ENCODE data around the gene SRP14. TPM values are rescaled to one million over a fixed set of nuclear protein-coding genes. Genes with fewer than 3 reads are reported as not detected.

Gene SRP14
- total RNA-seq, 1 experiment from 2014 or later = 200 TPM

DNA sequence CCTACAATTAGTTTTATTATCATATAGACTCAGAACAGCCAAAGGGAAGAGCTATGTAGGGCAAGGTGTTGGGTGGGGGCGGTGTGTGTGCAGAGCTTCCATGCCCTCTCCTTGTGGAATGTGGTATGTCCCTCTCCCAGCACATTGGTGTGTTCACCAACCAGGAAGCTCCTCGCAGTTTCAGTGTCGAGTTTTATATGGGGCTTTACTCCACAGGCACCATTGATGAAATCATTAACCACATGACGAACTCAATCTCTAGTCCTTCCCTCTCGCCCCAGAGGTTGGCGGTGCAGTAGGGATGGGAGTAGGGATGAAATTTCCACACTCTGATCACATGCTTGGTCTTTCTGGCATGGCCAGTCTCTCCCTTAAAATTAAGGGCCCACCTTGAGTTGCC is 13.6 kb upstream of the SRP14 start:
- no peak overlapping the region for H3K18ac ChIP-seq (ENCODE audit: insufficient read length, low read depth, low read length)
- no peaks in the 10 kb centered on the region for H3K27me3 ChIP-seq (ENCODE audit: insufficient read depth, low read length)
- no peak for DNase-seq
- H2BK20ac ChIP-seq (ENCODE audit: low read depth, low read length, poor library complexity, severe bottlenecking) = no peak overlapping the region
- peaks cover 44 to 50% of the 10 kb centered on the region in 2 experiments for H3K4me1 Mint-ChIP-seq
- H3K4me1 ChIP-seq (ENCODE audit: insufficient read depth, low read length) = peaks cover 2% of the 10 kb centered on the region; the same call in 1 of the 2 replicates
- no peak overlapping the region for H3K56ac ChIP-seq (ENCODE audit: insufficient read length, low read depth, low read length)
- H3K23me2 ChIP-seq (ENCODE audit: insufficient read length, low read depth, low read length, poor library complexity, severe bottlenecking) = peaks cover 3% of the 10 kb centered on the region
- H4K5ac ChIP-seq (ENCODE audit: insufficient read length, low read depth, low read length) = no peak overlapping the region
- no peak overlapping the region for H2BK15ac ChIP-seq (ENCODE audit: low read depth, low read length)
- H2AK5ac ChIP-seq (ENCODE audit: insufficient read length, low read length) = no peak overlapping the region
- no peak overlapping the region for H3K27ac ChIP-seq (ENCODE audit: insufficient read length, low read depth, low read length)
- H4K20me1 ChIP-seq (ENCODE audit: control insufficient read depth, insufficient read depth, insufficient read length) = no peaks in the 10 kb centered on the region
- no peak overlapping the region for H2AFZ ChIP-seq (ENCODE audit: low read length)
- no peak overlapping the region for H3K23ac ChIP-seq (ENCODE audit: insufficient read length, low read depth, low read length)
- H3K36me3 Mint-ChIP-seq (ENCODE audit: insufficient read depth in 1 of 3, low read depth in 3 of 3) = no peaks in the 10 kb centered on the region; a peak in 2 of 7 replicates
- H3K9me3 Mint-ChIP-seq = no peaks in the 10 kb centered on the region; a peak in 1 of 5 replicates
- H2BK120ac ChIP-seq (ENCODE audit: low read depth, low read length, poor library complexity, severe bottlenecking) = no peak overlapping the region
- H3K4me2 ChIP-seq (ENCODE audit: insufficient read depth, insufficient read length, low read length) = no peak overlapping the region
- no peak overlapping the region for H3K27ac Mint-ChIP-seq
- H4K91ac ChIP-seq (ENCODE audit: insufficient read length, low read depth, low read length) = no peak overlapping the region
- WGBS (ENCODE audit: extremely low coverage, insufficient read length, low lambda C conversion rate) = no CpG with 5 or more reads among the region's 6 CpGs
- H4K8ac ChIP-seq (replicated peaks; ENCODE audit: insufficient read length, low read depth, low read length) = no peak overlapping the region
- no peak overlapping the region for H3K4ac ChIP-seq (ENCODE audit: low read depth, low read length)
- peaks cover 3% of the 10 kb centered on the region; the same call in 1 of the 2 replicates for H3K27me3 Mint-ChIP-seq (ENCODE audit: low read depth)
- H3T11ph ChIP-seq (ENCODE audit: low read length) = no peak overlapping the region
- no peaks in the 10 kb centered on the region for H3K79me1 ChIP-seq (ENCODE audit: insufficient read depth, low read depth, low read length, poor library complexity, severe bottlenecking)
- no peak overlapping the region for H3K9ac ChIP-seq (ENCODE audit: extremely low read depth, insufficient read length, low read length)
- H3K14ac ChIP-seq (ENCODE audit: insufficient read depth, low read length) = no peak overlapping the region
- H3K4me3 Mint-ChIP-seq = no peak overlapping the region
- no peak overlapping the region for H2BK5ac ChIP-seq (ENCODE audit: insufficient read length, low read length)
- H2BK12ac ChIP-seq (ENCODE audit: insufficient read length, low read depth, low read length) = no peak overlapping the region
- no peaks in the 10 kb centered on the region for H3K9me3 ChIP-seq (ENCODE audit: control insufficient read depth, low read depth, low read length)
- TF ChIP-seq, protein P1, sequence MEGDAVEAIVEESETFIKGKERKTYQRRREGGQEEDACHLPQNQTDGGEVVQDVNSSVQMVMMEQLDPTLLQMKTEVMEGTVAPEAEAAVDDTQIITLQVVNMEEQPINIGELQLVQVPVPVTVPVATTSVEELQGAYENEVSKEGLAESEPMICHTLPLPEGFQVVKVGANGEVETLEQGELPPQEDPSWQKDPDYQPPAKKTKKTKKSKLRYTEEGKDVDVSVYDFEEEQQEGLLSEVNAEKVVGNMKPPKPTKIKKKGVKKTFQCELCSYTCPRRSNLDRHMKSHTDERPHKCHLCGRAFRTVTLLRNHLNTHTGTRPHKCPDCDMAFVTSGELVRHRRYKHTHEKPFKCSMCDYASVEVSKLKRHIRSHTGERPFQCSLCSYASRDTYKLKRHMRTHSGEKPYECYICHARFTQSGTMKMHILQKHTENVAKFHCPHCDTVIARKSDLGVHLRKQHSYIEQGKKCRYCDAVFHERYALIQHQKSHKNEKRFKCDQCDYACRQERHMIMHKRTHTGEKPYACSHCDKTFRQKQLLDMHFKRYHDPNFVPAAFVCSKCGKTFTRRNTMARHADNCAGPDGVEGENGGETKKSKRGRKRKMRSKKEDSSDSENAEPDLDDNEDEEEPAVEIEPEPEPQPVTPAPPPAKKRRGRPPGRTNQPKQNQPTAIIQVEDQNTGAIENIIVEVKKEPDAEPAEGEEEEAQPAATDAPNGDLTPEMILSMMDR (conservative IDR thresholded peaks at IDR 0.05) = no peak
- H3K79me2 ChIP-seq (ENCODE audit: insufficient read depth, low read length) = no peaks in the 10 kb centered on the region
